Measurements from ENCODE around the gene MAN1C1.

- TF ChIP-seq POLR2AphosphoS5 (IDR thresholded peaks at IDR 0.05) = no peak
- TF ChIP-seq CTCF (IDR thresholded peaks at IDR 0.05) = no peak
- no peak for TF ChIP-seq POLR2A (IDR thresholded peaks at IDR 0.05)
These were observed 33.6 kb downstream of the MAN1C1 start for GRCh38 chr1:25650289-25650576.
